Measurements from ENCODE around the gene IL16.

Gene IL16

GRCh38 chr15:81257435-81257834 lies 60.8 kb downstream of the IL16 start:
- DNase-seq = no peak

DNA sequence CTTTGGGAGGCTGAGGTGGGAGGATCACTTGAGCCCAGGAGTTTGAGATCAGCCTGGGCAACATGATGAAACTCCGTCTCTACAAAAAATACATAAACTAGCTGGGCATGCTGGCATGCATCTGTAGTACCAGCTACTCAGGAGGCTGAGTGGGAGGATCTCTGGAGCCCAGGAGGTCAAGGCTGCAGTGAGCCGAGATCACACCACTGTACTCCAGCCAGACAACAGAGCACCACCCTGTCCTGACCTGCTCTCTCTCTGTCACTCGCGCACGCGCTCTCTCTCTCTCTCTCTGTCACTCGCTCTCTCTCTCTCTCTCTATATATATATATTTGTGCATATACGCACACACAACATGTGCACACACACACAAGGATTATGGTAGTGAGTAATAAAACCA lies 61.8 kb downstream of the IL16 start:
- DNase-seq = no peak

GRCh38 chr15:81259760-81260298 lies 63.1 kb downstream of the IL16 start:
- no peak for DNase-seq

- no peak for DNase-seq
Measured at GRCh38 chr15:81261172-81261811, 64.6 kb downstream of the IL16 start.

DNA sequence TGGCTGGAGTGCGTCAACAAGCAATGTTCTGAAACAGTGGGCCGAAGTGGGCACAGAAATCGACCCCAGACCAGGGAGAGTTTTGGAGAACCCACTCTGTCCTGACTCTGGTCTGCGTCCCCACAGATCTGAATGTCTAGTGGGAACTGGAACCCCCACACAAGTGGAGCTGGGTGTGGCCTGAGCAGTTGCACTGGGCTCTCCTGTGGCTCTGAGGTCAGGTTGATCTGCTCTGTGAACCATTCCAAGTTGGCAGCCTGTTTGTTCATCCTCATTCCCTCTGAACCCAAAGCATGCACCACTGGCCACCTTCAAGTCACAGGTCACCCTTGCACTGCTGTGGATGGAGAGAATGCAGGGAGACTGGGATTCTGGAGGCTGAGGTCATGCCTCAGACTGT lies 66.8 kb downstream of the IL16 start:
- no peak for DNase-seq

DNA sequence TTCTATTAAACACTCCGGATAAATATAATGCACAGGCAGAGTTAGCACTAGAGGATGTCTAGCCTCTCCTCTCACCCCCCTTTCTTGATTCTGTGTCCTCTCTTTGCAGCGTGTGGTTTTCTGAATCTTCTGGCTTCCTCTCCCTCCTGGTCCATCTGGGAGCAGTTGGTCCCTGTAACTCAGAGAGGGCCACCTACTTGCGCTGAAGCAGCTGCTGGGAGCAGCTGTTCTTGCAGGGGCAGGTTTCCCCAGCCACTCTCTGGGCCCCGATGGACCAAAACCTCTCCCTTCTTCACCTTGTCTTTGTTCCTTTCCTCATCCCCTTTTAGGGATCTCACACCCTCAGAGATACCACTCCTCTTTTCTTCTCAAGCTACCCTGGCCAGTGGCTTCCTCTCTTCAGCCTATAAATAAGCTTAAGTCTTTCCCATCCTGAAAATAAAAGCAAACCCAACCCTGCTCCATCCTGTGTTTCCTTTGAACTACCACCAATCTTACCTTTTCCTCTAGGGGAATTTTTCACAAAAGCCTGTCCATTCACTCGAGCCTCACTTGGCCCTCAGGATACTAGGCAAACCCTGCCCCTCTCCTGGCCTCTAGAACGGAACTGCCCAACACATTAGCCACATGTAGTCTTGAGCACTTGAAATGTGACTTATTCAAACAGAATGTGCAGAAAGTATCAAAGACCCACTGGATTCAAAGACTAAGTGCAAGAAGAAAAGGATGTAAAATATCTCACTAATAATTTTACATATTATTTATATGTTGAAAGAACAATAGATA lies 67.6 kb downstream of the IL16 start:
- DNase-seq = no peak

GRCh38 chr15:81265256-81265943 lies 68.7 kb downstream of the IL16 start:
- DNase-seq = no peak

DNA sequence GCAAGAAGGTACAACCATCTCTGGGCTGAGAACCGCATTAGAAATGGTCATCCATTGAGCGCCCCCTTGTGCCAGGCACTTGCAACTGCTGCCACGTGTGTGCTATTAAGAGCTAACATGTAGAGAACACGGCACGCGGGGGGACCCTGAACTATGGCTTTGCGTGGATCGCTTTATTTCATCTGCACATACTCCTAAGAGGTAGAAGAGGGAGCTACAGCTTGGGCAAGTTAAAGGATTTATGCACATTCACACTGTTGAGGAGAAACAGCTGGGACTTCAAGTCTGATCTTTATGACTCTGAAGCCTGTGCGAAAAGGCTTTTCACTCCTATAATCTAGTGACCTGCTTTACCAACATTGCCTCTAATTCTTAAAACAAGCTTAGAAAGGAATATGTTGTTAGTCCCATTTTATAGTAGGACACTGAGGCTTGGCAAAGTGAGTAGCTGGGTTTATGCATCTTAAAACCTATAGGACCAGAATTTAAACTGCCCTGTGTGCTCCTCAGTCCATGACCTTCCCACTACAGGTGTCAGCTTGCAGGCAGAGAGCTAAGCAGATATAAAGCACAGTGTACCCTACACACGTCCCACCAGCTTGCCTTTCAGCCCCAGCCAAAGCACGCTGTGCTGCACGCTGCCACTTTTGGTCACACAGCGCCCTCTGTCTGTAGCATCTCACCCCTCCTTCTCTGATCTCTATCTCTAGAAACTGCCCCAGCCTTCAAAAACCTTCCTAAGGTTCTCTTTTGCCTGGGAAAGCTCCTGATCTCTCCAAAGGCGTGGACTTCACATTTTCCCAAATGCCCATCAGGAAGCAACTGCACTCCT lies 69.5 kb downstream of the IL16 start:
- no peak for DNase-seq

GRCh38 chr15:81268340-81268739 lies 71.7 kb downstream of the IL16 start:
- no peak for DNase-seq

- DNase-seq = no peak
Measured at GRCh38 chr15:81268881-81269601, 72.4 kb downstream of the IL16 start.

DNA sequence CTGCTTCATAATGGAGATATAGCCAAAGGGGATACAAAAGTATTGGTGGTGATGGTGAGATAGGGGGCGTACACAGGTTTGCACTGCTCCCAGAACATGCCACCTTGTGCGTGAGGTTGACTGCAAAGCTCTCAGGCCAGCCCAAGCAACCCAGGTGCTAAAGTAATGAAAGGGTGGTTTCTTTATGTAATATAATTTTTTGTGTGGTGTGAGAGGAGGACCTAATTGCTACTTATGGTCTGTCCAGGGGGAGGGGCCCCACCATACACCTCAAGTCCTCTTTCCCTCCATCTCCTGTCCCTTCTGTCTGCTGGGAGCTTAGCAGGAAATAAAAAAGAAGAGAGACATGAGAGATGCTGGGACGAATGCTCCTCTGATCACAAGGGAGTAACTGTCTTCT lies 73.5 kb downstream of the IL16 start:
- DNase-seq = no peak

GRCh38 chr15:81270781-81271491 lies 74.3 kb downstream of the IL16 start:
- no peak for DNase-seq

GRCh38 chr15:81271761-81272644 lies 75.3 kb downstream of the IL16 start:
- no peak for DNase-seq

GRCh38 chr15:81273200-81273599 lies 76.5 kb downstream of the IL16 start:
- DNase-seq = no peak

- no peak for DNase-seq
Measured at GRCh38 chr15:81273855-81274254, 77.2 kb downstream of the IL16 start.

DNA sequence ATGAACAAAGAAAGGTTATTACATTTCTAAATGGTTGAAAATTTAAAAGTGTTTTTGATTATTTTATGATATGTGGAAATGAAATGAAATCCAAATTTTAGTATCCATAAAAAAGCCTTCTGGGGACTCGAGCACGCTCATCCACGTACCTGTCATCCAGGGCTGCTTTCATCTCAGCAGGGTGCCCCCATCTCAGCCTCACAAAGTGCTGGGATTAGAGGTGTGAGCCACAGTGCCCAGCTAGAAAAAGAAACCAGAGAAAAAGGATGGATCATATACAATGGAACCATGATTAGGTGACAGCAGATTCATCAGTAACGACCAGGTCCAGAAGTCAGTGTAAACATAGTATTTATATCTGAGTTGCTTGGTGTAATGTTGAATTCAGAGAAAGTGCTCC lies 77.6 kb downstream of the IL16 start:
- no peak for DNase-seq

DNA sequence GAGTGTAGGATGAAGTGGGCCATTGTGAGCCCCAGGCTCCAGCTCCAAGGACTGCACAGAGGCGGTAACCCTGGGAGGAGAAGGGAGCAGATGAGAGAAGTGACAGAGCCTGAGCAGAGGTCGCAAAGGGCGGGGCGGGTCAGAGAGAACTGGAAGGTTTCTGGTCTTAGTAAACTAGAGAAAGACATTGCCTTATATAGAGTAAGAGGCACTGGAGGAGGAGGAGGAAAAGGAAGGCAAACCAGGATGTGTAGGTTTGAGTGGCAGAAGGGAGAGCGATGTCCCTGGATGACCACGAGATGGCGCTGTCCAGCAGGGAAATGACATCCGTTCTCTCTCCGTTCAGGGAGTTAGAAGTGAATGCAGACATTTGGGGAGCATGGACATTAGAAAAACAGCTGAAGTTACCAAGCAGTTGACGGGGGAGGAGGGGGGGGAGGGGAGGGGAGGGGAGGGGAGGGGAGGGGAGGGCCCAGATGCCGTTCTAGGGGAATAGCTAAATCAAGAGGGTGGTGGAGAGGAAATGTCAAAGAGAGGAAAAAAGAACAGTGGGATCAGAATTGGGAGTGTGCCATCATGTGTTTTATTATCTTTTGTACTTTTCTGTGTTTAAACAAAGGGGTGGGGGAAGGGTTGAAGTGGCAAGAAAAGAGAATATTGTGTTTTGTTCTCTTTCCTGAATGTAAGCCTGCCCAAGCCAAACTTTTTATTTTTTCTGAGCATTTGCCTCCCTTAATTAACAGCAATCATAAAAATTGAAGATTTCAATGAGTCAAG lies 78.4 kb downstream of the IL16 start:
- no peak for DNase-seq

DNA sequence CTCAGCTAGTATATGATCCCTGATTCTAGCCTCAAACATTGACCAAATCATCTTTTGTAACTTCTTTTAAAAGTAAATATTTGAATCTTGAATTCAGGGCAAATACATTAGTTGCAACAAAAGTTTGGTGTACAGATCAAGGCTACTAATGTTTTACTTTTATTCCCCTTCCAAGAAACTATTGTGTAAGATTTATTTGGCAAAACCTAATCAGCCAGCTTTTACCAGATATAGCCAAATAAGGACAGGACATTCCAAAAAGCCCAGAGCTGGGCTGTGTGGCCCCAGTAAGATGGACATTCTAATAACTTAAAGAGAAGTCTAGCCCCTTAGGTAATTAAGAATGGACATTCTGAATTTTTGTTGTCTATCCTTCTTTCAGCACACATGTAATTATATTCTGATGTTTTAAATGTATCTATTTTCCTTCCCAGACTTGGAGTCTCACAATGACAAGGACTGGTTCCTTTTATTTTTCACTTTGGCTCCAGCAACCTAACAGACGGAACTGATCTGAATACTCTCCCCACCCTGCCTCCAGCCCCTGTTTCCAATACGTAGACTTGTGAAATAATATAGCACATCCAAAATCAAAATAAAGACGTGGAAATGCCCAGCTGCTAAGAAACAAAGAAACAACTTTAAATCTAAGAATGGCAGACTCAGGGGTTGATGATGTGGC lies 79.2 kb downstream of the IL16 start:
- no peak for DNase-seq

- no peak for DNase-seq
Measured at GRCh38 chr15:81276967-81277366, 80.3 kb downstream of the IL16 start.

Data from activated gamma-delta T cell (primary cell).